ENCODE data around the gene KARS1.

The KARS1 gene

GRCh38 chr16:75628351-75628750, 19.1 kb downstream of the KARS1 start:
- in situ Hi-C loops (cut with HindIII; ENCODE audit: low pct_ligation_motif_present, low pct_unique_long_range_greater_than_20kb, low sequenced_read_pairs) = no loop called here
- DNase-seq = no peak

DNA sequence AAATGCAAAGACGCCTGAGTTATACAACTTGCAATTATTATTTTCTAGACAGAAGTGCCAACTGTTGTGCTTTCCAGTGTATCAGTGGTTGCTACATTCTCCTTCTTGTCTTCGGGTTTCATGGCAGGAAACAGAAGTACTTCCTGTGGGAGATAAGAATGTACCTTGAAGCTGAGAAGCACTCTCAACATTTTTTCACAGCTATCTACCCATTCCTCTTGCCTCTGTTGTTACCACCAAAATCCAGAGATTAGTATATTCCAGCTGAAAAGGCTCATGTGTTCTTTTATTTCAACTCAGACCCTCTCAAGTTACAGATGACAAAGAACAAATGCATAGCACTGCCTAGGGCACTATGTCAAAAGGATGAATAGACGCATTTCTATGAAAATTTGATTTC, 19.6 kb downstream of the KARS1 start:
- in situ Hi-C loops (cut with HindIII; ENCODE audit: low pct_ligation_motif_present, low pct_unique_long_range_greater_than_20kb, low sequenced_read_pairs) = no loop called here
- no peak for DNase-seq

DNA sequence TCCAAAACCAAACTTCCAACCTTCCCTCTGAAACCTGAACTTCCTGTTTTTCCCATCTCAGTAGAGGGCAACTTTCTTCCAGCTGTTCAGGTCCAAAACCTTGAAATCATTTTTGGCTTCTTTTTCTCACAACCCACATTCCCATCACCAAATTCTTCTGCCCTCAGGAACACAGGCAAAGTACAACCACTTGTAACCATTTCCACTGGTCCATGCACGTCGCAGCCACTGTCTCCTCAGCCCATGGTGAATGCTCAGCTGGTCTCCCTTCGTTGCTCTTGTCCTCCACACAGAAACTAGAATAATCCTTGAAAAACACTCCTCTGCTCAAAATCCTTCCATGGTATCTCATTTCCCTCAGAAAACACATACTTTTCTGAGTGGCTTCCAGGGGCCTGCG, 20.7 kb downstream of the KARS1 start:
- in situ Hi-C loops (cut with HindIII; ENCODE audit: low pct_ligation_motif_present, low pct_unique_long_range_greater_than_20kb, low sequenced_read_pairs) = no loop called here
- DNase-seq = no peak

- in situ Hi-C loops (cut with HindIII; ENCODE audit: low pct_ligation_motif_present, low pct_unique_long_range_greater_than_20kb, low sequenced_read_pairs) = no loop called here
- peak; percentile 14 for DNase-seq
Measured at GRCh38 chr16:75624921-75625334, 22.5 kb downstream of the KARS1 start.

DNA sequence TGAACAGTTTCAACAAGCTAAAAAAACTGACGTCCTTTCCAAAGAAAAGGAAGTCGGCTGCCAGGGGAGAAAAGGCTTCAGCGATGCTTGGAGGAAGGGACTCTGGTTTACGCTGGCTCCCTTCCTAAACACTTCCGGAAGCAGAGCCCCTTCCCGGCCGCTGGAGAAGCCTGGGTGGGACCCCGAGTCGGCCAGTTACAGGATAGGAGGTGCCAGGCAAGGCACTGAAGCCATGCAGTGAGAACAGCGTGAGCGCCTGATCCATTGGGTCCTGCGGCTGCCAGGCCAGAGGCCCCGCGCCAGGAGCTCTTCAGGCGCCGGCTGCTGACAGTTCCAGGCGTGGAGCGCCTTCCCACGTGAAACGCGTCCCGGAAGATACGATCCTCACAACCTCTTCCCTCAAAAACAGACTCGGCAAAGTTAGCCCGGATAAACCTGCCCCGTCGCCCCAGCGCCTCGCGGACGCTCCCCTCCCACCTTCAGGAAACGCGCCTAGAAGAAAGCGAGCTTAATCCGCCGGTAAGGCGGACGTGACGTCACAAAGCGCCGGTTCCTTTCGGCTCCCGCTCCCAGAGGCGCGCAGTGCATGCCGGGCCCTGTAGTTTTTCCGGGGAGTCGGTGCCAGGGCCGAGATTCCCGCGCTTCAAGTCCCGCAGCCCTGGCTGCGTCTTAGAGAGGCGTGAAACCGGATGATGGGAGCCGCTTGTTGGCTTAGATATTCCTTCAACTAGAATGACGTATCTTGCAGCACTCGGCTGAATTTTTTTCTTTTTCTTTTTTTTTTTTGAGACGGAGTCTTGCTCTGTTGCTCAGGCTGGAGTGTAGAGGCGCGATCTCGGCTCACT, 24.5 kb downstream of the KARS1 start, which contains the start of gene ADAT1:
Gene ADAT1, minus strand, starts transcription at position 521 of the 845 bp plus-strand sequence. CDS start 2,482 bp downstream, outside the sequence.
- in situ Hi-C loops (cut with HindIII; ENCODE audit: low pct_ligation_motif_present, low pct_unique_long_range_greater_than_20kb, low sequenced_read_pairs) = no loop called here

DNA sequence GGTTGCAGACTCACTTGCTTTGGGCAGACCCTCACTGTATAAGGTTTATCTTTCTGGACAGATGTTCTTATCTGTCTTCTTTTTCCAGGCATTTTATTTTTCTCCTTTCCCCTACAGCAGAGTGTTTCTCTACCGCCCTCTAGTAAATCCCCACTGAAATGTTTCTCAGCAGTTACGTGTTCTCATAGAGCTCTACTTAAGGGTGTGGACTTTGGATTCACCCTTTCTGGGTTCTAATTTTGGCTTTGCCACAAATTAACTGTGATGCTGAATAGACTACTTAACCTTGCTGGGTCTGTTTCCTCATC, 26.3 kb downstream of the KARS1 start:
- in situ Hi-C loops (cut with HindIII; ENCODE audit: low pct_ligation_motif_present, low pct_unique_long_range_greater_than_20kb, low sequenced_read_pairs) = no loop called here
- peak; percentile 57 for DNase-seq

More for the DNA sequence above, 24.5 kb downstream of the KARS1 start, which contains the start of gene ADAT1:
- DNase-seq = peak; percentile 100

- in situ Hi-C loops (cut with HindIII; ENCODE audit: low pct_ligation_motif_present, low pct_unique_long_range_greater_than_20kb, low sequenced_read_pairs) = no loop called here
- DNase-seq = no peak
Measured at GRCh38 chr16:75620326-75621169, 26.9 kb downstream of the KARS1 start.

DNA sequence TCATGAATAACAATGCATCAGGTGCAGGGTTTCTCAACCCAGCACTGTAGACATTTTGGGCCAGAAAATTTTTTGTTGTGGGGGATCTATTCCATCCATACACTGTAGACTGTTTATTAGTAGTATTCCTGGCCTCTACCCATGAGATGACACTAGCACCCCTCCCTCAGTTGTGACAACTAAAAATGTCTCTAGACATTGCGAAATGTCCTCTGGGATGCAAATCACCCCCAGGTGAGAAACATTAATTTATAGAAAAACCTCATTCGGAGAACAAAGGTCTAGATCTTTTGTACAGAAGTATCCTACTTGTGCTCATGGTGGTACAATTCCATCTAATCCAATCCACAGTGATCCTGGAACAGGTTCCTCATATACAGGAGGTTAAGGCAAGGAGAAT, 28.7 kb downstream of the KARS1 start:
- DNase-seq = no peak
- in situ Hi-C loops (cut with HindIII; ENCODE audit: low pct_ligation_motif_present, low pct_unique_long_range_greater_than_20kb, low sequenced_read_pairs) = no loop called here

GRCh38 chr16:75617121-75617520, 30.3 kb downstream of the KARS1 start:
- DNase-seq = no peak
- in situ Hi-C loops (cut with HindIII; ENCODE audit: low pct_ligation_motif_present, low pct_unique_long_range_greater_than_20kb, low sequenced_read_pairs) = no loop called here

- in situ Hi-C loops (cut with HindIII; ENCODE audit: low pct_ligation_motif_present, low pct_unique_long_range_greater_than_20kb, low sequenced_read_pairs) = no loop called here
- no peak for DNase-seq
Measured at GRCh38 chr16:75616521-75617010, 30.9 kb downstream of the KARS1 start.

DNA sequence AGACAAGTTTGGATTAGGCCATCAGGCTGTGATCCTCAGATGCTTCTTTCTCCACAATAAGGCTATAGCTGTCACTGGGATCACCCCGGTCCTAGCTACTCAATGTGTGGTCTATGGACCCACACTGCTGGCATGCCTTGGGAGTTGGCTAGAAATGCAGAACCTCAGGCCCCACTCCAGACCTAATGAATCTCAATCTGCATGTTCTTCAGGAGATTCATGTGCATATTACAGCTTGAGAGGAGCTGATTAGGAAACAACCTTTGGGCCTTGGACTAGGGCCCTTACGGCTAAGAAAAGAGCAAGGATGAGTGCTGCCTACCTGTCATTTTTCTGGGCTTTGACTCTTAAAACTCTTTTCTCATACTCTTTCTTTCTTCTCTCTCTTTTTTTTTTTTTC, 31.8 kb downstream of the KARS1 start:
- DNase-seq = no peak
- in situ Hi-C loops (cut with HindIII; ENCODE audit: low pct_ligation_motif_present, low pct_unique_long_range_greater_than_20kb, low sequenced_read_pairs) = no loop called here

- peak; percentile 14 for DNase-seq
- in situ Hi-C loops (cut with HindIII; ENCODE audit: low pct_ligation_motif_present, low pct_unique_long_range_greater_than_20kb, low sequenced_read_pairs) = no loop called here
Measured at GRCh38 chr16:75614066-75614897, 33.2 kb downstream of the KARS1 start.

DNA sequence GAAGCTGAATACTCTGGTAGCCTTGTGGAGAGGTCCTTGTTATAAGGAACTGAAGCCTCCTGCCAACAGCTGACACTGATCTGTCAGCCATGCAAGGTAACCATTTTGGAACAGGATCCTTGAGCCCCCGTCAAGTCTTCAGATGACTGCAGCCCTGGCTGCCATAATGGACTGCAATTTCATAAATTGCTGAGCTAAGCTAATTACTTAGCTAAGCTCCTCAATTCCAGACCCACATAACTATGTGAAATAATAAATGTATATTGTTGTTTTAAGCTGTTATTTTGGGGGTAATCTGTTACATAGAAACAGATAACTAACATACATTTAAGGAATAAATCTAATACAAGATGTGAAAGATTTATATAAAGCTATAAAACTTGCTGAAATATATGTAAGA, 41.0 kb downstream of the KARS1 start:
- no peak for DNase-seq
- in situ Hi-C loops (cut with HindIII; ENCODE audit: low pct_ligation_motif_present, low pct_unique_long_range_greater_than_20kb, low sequenced_read_pairs) = no loop called here

- DNase-seq = no peak
- in situ Hi-C loops (cut with HindIII; ENCODE audit: low pct_ligation_motif_present, low pct_unique_long_range_greater_than_20kb, low sequenced_read_pairs) = no loop called here
Measured at GRCh38 chr16:75603241-75603640, 44.2 kb downstream of the KARS1 start.

- in situ Hi-C loops (cut with HindIII; ENCODE audit: low pct_ligation_motif_present, low pct_unique_long_range_greater_than_20kb, low sequenced_read_pairs) = no loop called here
- no peak for DNase-seq
Measured at GRCh38 chr16:75599452-75600277, 47.8 kb downstream of the KARS1 start.

DNA sequence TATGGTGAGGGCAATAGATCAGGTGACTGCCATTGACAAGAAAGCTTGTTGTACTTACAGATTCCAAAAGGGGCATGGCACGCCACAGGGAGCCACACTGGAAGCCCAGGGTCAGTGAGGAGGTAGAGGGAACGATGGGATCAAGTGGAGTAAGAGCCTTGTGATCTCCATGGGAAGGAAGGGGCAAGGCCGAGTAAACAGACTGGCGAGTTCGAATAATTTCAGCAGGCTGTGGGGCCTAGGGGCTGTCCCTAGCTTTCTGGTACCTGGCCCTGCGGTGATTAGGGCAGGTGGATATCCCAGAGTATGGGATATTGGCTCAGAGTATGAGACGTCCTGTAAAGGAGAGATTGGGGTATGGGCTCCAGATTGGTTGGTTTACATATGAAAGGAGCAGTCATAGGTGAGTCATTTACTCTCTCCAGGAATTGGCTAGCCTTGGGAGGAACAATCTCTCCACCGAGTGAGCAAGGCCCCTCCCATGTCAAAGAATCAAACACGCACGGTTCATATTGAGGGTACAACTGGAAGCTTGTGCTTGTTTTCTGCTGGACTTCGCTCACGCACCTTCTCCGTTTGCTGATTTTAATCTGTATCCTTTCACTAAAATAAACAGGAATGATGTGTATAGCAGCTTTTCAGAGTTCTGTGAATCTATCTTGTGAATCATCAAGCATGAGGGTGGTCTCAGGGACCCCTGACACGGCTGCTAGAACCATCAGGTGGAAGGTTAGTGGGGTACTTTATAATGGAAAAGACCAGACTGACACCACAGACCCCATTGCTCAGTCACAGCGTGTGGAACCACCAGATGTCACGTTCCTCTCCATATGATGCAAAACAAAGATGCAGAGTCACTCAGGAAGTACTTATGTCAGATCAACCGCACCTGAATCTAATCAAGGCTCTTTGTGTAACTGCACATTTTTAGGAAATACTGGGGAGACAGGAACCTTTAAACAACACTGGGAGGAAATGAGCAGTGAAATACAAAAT, 53.3 kb downstream of the KARS1 start:
- peak; percentile 24 for DNase-seq
- in situ Hi-C loops (cut with HindIII; ENCODE audit: low pct_ligation_motif_present, low pct_unique_long_range_greater_than_20kb, low sequenced_read_pairs) = no loop called here

DNA sequence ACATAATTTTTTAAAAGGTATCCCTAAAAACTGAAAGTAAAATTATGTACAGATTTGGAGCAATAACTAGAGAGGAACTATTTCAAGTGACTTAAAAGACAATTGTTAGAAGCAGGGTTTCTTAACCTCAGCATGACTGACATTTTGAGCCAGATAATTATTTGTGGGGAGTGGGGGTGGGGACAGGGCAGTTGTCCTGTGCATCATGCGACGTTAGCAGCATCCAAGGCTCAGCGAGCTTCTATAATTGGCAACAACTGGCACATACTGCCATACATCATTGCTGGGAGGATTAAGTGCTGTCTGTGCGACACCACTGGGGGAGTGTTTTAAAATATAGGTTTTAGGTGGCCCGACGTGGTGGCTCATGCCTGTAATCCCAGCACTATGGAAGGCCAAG, 54.2 kb downstream of the KARS1 start:
- no peak for DNase-seq
- in situ Hi-C loops (cut with HindIII; ENCODE audit: low pct_ligation_motif_present, low pct_unique_long_range_greater_than_20kb, low sequenced_read_pairs) = no loop called here
